Sigmoid colon (tissue), 4 donors: Measurements from ENCODE around the gene SLC4A3.

Source experiments
- POLR2A ChIP-seq, 2 donors: fragments of 450-650 bp; IDR thresholded peaks; one replicate each; pipeline ENCODE4 v1.6.1; 2016; ENCODE audit warnings: antibody characterized with exemption in 2 of 2, mild to moderate bottlenecking in 2 of 2, moderate library complexity in 2 of 2
- POLR2AphosphoS5 ChIP-seq, 4 donors: sonication (generic); formaldehyde crosslinking; IDR thresholded peaks; one replicate each; pipeline ENCODE4 v1.6.1; 2017; ENCODE audit warnings: antibody characterized with exemption in 4 of 4
- TF ChIP-seq, protein P1 (sequence below), 4 experiments: fragments of 450-650 bp in 3 of 4; fragments of 200-600 bp in 1 of 4; IDR thresholded peaks; one replicate each; pipeline ENCODE4 v1.5.1; 2016 to 2019; ENCODE audit warnings: antibody characterized with exemption in 4 of 4, mild to moderate bottlenecking in 3 of 4, moderate library complexity in 2 of 4

DNA sequence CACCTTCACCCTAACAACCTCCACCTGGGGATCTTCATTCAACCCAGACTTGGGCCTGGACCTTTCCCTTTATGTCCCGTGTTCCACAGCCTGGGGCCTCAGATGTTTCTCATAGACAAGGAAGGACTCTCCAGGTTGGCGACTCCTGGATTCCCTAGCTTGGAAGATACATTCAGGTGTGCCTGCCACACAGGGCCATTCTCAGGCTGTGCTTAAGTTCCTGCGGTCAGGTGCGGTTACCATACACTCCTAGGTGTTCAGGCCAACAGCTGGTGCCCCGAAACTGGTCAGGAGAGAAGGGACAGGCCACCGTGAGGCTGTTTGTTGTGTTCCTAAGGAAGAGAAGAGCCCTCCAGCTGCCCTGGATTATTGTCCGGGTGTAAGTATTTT is 15.6 kb downstream of the SLC4A3 start:
- TF ChIP-seq, protein P1, sequence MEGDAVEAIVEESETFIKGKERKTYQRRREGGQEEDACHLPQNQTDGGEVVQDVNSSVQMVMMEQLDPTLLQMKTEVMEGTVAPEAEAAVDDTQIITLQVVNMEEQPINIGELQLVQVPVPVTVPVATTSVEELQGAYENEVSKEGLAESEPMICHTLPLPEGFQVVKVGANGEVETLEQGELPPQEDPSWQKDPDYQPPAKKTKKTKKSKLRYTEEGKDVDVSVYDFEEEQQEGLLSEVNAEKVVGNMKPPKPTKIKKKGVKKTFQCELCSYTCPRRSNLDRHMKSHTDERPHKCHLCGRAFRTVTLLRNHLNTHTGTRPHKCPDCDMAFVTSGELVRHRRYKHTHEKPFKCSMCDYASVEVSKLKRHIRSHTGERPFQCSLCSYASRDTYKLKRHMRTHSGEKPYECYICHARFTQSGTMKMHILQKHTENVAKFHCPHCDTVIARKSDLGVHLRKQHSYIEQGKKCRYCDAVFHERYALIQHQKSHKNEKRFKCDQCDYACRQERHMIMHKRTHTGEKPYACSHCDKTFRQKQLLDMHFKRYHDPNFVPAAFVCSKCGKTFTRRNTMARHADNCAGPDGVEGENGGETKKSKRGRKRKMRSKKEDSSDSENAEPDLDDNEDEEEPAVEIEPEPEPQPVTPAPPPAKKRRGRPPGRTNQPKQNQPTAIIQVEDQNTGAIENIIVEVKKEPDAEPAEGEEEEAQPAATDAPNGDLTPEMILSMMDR (IDR thresholded peaks at IDR 0.05), result no peak
- TF ChIP-seq POLR2AphosphoS5 (IDR thresholded peaks at IDR 0.05), result no peak
- TF ChIP-seq POLR2A (IDR thresholded peaks at IDR 0.05), result no peak
